Neural cell (in vitro differentiated cells): ENCODE results near the gene LTBP1. TPM values are rescaled to one million over a fixed set of nuclear protein-coding genes. Genes with fewer than 3 reads are reported as not detected.

ENCODE experiments used
- H2AFZ ChIP-seq: fragments of 200-600, 300-800 bp; sonication (generic), shearing (Covaris generic); 2 replicates; pipeline ENCODE4 v1.6.0; 2014; ENCODE audit warnings: low read depth, mild to moderate bottlenecking, antibody characterized with exemption, low read length, moderate library complexity
- H3F3A ChIP-seq: fragments of 200-600 bp; shearing (Covaris generic); 2 replicates; pipeline ENCODE4 v1.6.1; 2016; ENCODE audit warnings: mild to moderate bottlenecking, moderate library complexity, mixed read lengths, antibody characterized with exemption, low read length; ENCODE audit not compliant: insufficient read depth, poor library complexity, severe bottlenecking
- H3K27ac ChIP-seq: fragments of 200-600, 300-800 bp; sonication (generic), shearing (Covaris generic); 2 replicates; pipeline ENCODE4 v1.5.1; 2014; ENCODE audit warnings: mild to moderate bottlenecking, low read length, moderate library complexity
- H3K27me3 ChIP-seq: fragments of 300-800, 200-600 bp; sonication (generic), shearing (Covaris generic); 2 replicates; pipeline ENCODE4 v1.6.0; 2014; ENCODE audit warnings: mild to moderate bottlenecking, low read depth, low read length, moderate library complexity; ENCODE audit not compliant: insufficient read depth
- H3K36me3 ChIP-seq: fragments of 300-800, 200-600 bp; sonication (generic), shearing (Covaris generic); 2 replicates; pipeline ENCODE4 v1.5.1; 2014; ENCODE audit warnings: mild to moderate bottlenecking, antibody characterized with exemption, low read length, moderate library complexity; ENCODE audit not compliant: insufficient read depth
- H3K4me2 ChIP-seq: fragments of 300-800, 200-600 bp; sonication (generic), shearing (Covaris generic); 2 replicates; pipeline ENCODE4 v1.6.0; 2014; ENCODE audit warnings: mild to moderate bottlenecking, low read length
- H3K4me3 ChIP-seq: fragments of 300-800, 200-600 bp; sonication (generic), shearing (Covaris generic); 2 replicates; pipeline ENCODE4 v1.5.1; 2014; ENCODE audit warnings: mild to moderate bottlenecking, low read length, moderate library complexity
- H3K79me2 ChIP-seq: fragments of 200-600 bp; shearing (Covaris generic); replicated peaks from 2 replicates; pipeline ENCODE4 v1.6.0; 2014; ENCODE audit warnings: mild to moderate bottlenecking, low read length, moderate library complexity; ENCODE audit not compliant: insufficient read depth
- H3K9ac ChIP-seq: fragments of 300-800, 200-600 bp; sonication (generic), shearing (Covaris generic); 2 replicates; pipeline ENCODE4 v1.6.1; 2016; ENCODE audit warnings: mild to moderate bottlenecking, low read length, mixed read lengths
- H3K9me2 ChIP-seq: fragments of 200-600 bp; shearing (Covaris generic); 2 replicates; pipeline ENCODE4 v1.6.1; 2016; ENCODE audit warnings: mild to moderate bottlenecking, low read length, mixed read lengths; ENCODE audit not compliant: insufficient read depth
- H3K9me3 ChIP-seq: fragments of 200-600, 300-800 bp; sonication (generic), shearing (Covaris generic); 2 replicates; pipeline ENCODE4 v1.6.1; 2016; ENCODE audit warnings: mild to moderate bottlenecking, mixed run types, low read length, moderate library complexity, mixed read lengths
- H4K20me1 ChIP-seq: fragments of 200-600 bp; shearing (Covaris generic); 2 replicates; pipeline ENCODE4 v1.6.1; 2016; ENCODE audit warnings: mild to moderate bottlenecking, mixed run types; ENCODE audit not compliant: insufficient read depth
- EP300 ChIP-seq: fragments of 450-650 bp; conservative IDR thresholded peaks from 2 replicates; pipeline ENCODE4 v1.6.1; 2014; ENCODE audit warnings: antibody characterized with exemption, mild to moderate bottlenecking, moderate library complexity; ENCODE audit not compliant: poor library complexity, severe bottlenecking
- EZH2 ChIP-seq: fragments of 200-600, 300-800 bp; shearing (Covaris generic), sonication (generic); IDR thresholded peaks from 2 replicates; pipeline ENCODE4 v1.6.1; 2014; ENCODE audit warnings: antibody characterized with exemption, low read length, borderline replicate concordance, mild to moderate bottlenecking; ENCODE audit not compliant: insufficient read depth, poor library complexity, severe bottlenecking
- MXI1 ChIP-seq: fragments of 450-650 bp; conservative IDR thresholded peaks from 2 replicates; pipeline ENCODE4 v1.6.1; 2014; ENCODE audit warnings: antibody characterized with exemption, mild to moderate bottlenecking; ENCODE audit not compliant: poor library complexity, severe bottlenecking
- POLR2AphosphoS5 ChIP-seq: IDR thresholded peaks from 2 replicates; pipeline ENCODE4 v1.6.1; 2012
- RAD21 ChIP-seq: fragments of 450-650 bp; conservative IDR thresholded peaks from 2 replicates; pipeline ENCODE4 v1.6.1; 2014; ENCODE audit warnings: antibody characterized with exemption, mild to moderate bottlenecking, moderate library complexity
- REST ChIP-seq: IDR thresholded peaks from 2 replicates; pipeline ENCODE4 v1.6.1; 2012; ENCODE audit warnings: borderline replicate concordance
- SMC3 ChIP-seq: fragments of 450-650 bp; conservative IDR thresholded peaks from 2 replicates; pipeline ENCODE4 v1.6.1; 2014; ENCODE audit warnings: antibody characterized with exemption, mild to moderate bottlenecking, moderate library complexity; ENCODE audit not compliant: poor library complexity
- TAF1 ChIP-seq: IDR thresholded peaks from 2 replicates; pipeline ENCODE4 v1.6.1; 2012; ENCODE audit warnings: low read depth
- polyA plus RNA-seq: library from polyadenylated mRNA; depleted of rRNA; stranded (reverse); fragments of >200 nt; gene quantifications from 2 replicates; pipeline ENCODE4 v1.2.3, GENCODE V29; 2014
- TF ChIP-seq, protein P1 (sequence below): fragments of 450-650 bp; IDR thresholded peaks from 2 replicates; pipeline ENCODE4 v1.5.1; 2014; ENCODE audit warnings: antibody characterized with exemption, mild to moderate bottlenecking, moderate library complexity; ENCODE audit not compliant: poor library complexity, severe bottlenecking

The LTBP1 gene
- polyA plus RNA-seq, 1 donor from 2014 or later, result 1.8 TPM

DNA sequence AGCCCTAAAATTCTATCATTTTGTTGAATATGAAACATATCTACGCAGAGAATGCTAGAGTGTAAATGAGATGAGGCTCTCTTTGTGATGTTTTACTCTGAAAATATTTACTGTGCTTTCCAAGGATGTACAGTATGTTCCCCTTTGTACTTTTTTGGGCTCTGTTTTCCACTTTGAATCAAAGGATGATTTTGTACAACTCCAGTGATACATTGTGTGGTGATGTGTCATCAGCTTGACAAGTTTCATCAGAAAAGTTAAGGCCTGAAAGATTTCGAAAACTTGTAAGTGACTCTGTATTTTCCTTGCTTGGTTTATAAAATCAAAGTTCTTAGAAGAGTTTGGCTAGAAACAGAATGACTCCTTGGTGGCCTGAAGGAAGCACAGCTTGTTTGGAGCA lies 206.3 kb downstream of the LTBP1 start:
- TF ChIP-seq REST (no peak), EP300 (no peak), EZH2 (no peak), RAD21 (no peak), MXI1 (no peak), SMC3 (no peak), TAF1 (no peak), POLR2AphosphoS5 (no peak)
- TF ChIP-seq, protein P1, sequence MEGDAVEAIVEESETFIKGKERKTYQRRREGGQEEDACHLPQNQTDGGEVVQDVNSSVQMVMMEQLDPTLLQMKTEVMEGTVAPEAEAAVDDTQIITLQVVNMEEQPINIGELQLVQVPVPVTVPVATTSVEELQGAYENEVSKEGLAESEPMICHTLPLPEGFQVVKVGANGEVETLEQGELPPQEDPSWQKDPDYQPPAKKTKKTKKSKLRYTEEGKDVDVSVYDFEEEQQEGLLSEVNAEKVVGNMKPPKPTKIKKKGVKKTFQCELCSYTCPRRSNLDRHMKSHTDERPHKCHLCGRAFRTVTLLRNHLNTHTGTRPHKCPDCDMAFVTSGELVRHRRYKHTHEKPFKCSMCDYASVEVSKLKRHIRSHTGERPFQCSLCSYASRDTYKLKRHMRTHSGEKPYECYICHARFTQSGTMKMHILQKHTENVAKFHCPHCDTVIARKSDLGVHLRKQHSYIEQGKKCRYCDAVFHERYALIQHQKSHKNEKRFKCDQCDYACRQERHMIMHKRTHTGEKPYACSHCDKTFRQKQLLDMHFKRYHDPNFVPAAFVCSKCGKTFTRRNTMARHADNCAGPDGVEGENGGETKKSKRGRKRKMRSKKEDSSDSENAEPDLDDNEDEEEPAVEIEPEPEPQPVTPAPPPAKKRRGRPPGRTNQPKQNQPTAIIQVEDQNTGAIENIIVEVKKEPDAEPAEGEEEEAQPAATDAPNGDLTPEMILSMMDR, result no peak
- no peak overlapping the region for H3K27ac ChIP-seq
- no peak overlapping the region for H2AFZ ChIP-seq
- no peaks in the 10 kb centered on the region for H3K36me3 ChIP-seq
- no peaks in the 10 kb centered on the region for H3F3A ChIP-seq
- H3K4me2 ChIP-seq, result no peak overlapping the region
- no peak overlapping the region for H3K4me3 ChIP-seq
- H3K79me2 ChIP-seq, result no peaks in the 10 kb centered on the region
- no peaks in the 10 kb centered on the region for H3K9me2 ChIP-seq
- H4K20me1 ChIP-seq, result no peaks in the 10 kb centered on the region
- no peaks in the 10 kb centered on the region for H3K9me3 ChIP-seq
- no peak overlapping the region for H3K9ac ChIP-seq
- no peaks in the 10 kb centered on the region for H3K27me3 ChIP-seq

- Histone ChIP-seq H3K79me2 (no peaks in the 10 kb centered on the region), H3K9me2 (no peaks in the 10 kb centered on the region)
These were observed 211.8 kb downstream of the LTBP1 start for GRCh38 chr2:33158482-33159003.

More at GRCh38 chr2:33158482-33159003, 211.8 kb downstream of the LTBP1 start:
- H3K36me3 ChIP-seq, result no peaks in the 10 kb centered on the region
- H3F3A ChIP-seq, result no peaks in the 10 kb centered on the region
- no peaks in the 10 kb centered on the region for H3K27me3 ChIP-seq
- H3K9me3 ChIP-seq, result no peaks in the 10 kb centered on the region
- H3K4me2 ChIP-seq, result no peak overlapping the region
- no peak overlapping the region for H3K9ac ChIP-seq
- H3K27ac ChIP-seq, result no peak overlapping the region
- no peak for TF ChIP-seq POLR2AphosphoS5
- TF ChIP-seq, protein P1, result no peak
- TF ChIP-seq SMC3, result no peak
- no peak for TF ChIP-seq RAD21
- no peak for TF ChIP-seq REST
- no peak for TF ChIP-seq EP300
- H2AFZ ChIP-seq, result no peak overlapping the region
- H4K20me1 ChIP-seq, result no peaks in the 10 kb centered on the region
- H3K4me3 ChIP-seq, result no peak overlapping the region
